Small intestine (tissue), 7 donors: ENCODE results near the gene TMEM186. TPM values are rescaled to one million over a fixed set of nuclear protein-coding genes. Genes with fewer than 3 reads are reported as not detected.

ENCODE experiments used
- DNase-seq, 2 donors: peaks; one replicate each; pipeline versions ENCODE4 v3.0.0 to v3.0.0-alpha.2; 2013
- FAIRE-seq: peaks from 2 replicates; lab custom pipeline; 2012; peaks lifted over from hg19 to GRCh38; lab: Jason Lieb, UNC
- H3K27ac ChIP-seq, 3 donors: one replicate each; pipeline ENCODE4 v1.5.1; 2013; ENCODE audit warnings: low read length in 2 of 3, mild to moderate bottlenecking in 2 of 3, control low read depth in 1 of 3, inconsistent platforms in 1 of 3, low read depth in 1 of 3, moderate library complexity in 1 of 3
- H3K27me3 ChIP-seq, 3 donors: one replicate each; pipeline ENCODE4 v1.6.1; 2013; ENCODE audit warnings: low read length in 3 of 3, inconsistent platforms in 1 of 3; ENCODE audit not compliant: control insufficient read depth in 3 of 3, insufficient read depth in 3 of 3
- H3K36me3 ChIP-seq, 3 donors: one replicate each; pipeline ENCODE4 v1.6.1; 2013; ENCODE audit warnings: low read length in 3 of 3, inconsistent platforms in 1 of 3, low read depth in 1 of 3, mild to moderate bottlenecking in 1 of 3, moderate library complexity in 1 of 3; ENCODE audit not compliant: control insufficient read depth in 3 of 3, insufficient read depth in 2 of 3
- H3K4me1 ChIP-seq, 3 donors: one replicate each; pipeline ENCODE4 v1.6.1; 2013; ENCODE audit warnings: low read length in 2 of 3, inconsistent platforms in 1 of 3, low read depth in 1 of 3, mild to moderate bottlenecking in 1 of 3, moderate library complexity in 1 of 3; ENCODE audit not compliant: control insufficient read depth in 3 of 3, insufficient read depth in 2 of 3
- H3K4me3 ChIP-seq, 3 donors: one replicate each; pipeline ENCODE4 v1.5.1; 2013; ENCODE audit warnings: low read length in 3 of 3, control low read depth in 1 of 3, inconsistent platforms in 1 of 3, low read depth in 1 of 3, mild to moderate bottlenecking in 1 of 3, moderate library complexity in 1 of 3
- H3K9me3 ChIP-seq, 2 donors: one replicate each; pipeline ENCODE4 v1.6.1; 2013; ENCODE audit warnings: low read depth in 1 of 2, low read length in 1 of 2; ENCODE audit not compliant: control insufficient read depth in 2 of 2, insufficient read depth in 1 of 2
- WGBS, 3 donors: extraction: QIAGEN DNeasy Blood & Tissue Kit; methylation state at CpG; one replicate each; pipeline ENCODE4 v1.1.7; 2013; 5-methylcytosine and 5-hydroxymethylcytosine counted together
- polyA plus RNA-seq, 4 donors: library from polyadenylated mRNA; stranded (reverse) in 3 of 4; unstranded in 1 of 4; fragments of 200-250 nt in 3 of 4; fragments of 120-200 nt in 1 of 4; gene quantifications; one replicate each; pipeline versions ENCODE4 v1.2.1 to v1.2.3, GENCODE V29; 2013
- donor health status: healthy with polysubstance abuse.
- donor health status: control.
- donor health status: control.
- donor health status: Bipolar disorder and iron deficiency.
- donor health status: healthy.

The TMEM186 gene
- polyA plus RNA-seq, 4 donors = 8.7 to 21.1 (median 13.0) TPM

GRCh38 chr16:8818504-8819270 lies 21.2 kb upstream of the TMEM186 start:
- 83 to 90% (median 85%) methylated on average over 10 of the region's 10 CpGs for WGBS, 3 donors
- Histone ChIP-seq H3K27me3 (no peaks in the 10 kb centered on the region), H3K36me3 (peaks cover 5 to 58% (median 16%) of the 10 kb centered on the region in 3 donors), H3K27ac (no peak overlapping the region), H3K4me1 (no peaks in the 10 kb centered on the region), H3K9me3 (no peaks in the 10 kb centered on the region), H3K4me3 (no peak overlapping the region)
- FAIRE-seq (no peak), DNase-seq (no peak)

DNA sequence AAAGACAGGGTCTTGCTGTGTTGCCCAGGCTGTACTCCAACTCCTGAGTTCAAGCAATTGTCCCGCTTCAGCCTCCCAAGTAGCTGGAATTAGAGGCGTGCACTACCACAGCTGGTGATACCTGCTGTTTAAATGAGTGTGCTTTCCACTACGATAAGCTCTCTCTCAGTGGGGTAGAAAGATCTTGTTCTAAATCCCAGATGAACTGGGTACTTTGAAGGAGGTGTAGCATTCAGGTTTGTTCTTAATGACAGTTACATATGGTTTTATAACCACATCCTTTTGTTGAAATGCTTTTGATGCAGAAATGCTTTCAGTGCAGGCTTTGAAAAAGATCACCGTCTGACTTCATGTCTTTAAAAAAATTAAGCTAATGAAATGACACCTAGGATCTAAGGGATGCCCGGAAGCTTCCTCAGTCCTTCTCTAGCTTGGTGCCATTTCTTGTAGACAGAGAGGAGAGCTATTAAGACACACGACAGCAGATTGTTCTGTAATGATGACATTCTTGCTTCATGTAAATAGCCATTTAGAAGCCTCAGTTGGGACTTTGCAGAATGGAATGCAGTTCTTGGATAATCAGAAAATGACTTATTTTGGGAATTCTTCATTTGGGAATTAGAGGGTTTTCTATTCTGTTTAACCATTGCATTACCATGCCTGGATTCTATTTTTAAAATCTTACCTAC lies 19.7 kb upstream of the TMEM186 start:
- H3K36me3 ChIP-seq = peaks cover 8 to 72% (median 27%) of the 10 kb centered on the region in 3 donors
- 74 to 80% (median 78%) methylated on average over 6 of the region's 6 CpGs for WGBS, 3 donors
- DNase-seq (no peak), FAIRE-seq (no peak)
- no peaks in the 10 kb centered on the region for H3K27me3 ChIP-seq
- H3K4me3 ChIP-seq = no peak overlapping the region
- no peaks in the 10 kb centered on the region for H3K9me3 ChIP-seq
- H3K27ac ChIP-seq = no peak overlapping the region
- no peaks in the 10 kb centered on the region for H3K4me1 ChIP-seq

DNA sequence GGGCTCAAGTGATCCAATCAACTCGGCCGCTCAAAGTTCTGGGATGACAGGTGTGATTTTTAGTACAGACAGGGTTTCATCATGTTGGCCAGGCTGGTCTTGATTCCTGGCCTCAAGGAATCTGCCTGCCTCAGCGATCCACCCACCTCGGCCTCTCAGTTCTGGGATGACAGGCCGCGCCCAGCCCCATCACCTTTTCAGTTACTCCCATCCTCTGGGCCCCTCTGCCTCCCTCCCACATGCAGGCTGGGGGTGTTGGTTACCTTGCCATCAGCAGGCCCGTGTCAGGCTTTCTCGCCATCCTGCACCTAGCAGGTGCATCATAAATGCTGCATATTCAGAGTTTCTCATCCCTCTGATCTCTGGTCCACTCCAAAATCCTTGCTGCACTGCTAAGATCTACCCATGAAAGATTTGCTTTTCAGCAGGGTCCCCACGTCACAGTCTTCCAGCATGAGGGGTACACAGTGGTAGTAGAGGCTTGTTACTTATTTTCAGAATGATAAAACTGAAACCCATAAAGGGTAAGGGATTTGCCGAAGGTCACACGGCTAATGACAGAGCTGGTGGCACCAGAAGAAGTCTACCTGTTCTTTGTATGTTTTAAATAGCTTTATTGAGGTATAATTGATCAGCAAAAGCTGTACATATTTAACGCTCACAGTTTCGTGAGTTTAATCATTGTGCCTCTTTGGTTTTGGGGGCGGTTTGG lies 16.8 kb upstream of the TMEM186 start:
- Histone ChIP-seq H3K4me1 (no peaks in the 10 kb centered on the region), H3K4me3 (no peak overlapping the region), H3K9me3 (no peaks in the 10 kb centered on the region), H3K27ac (no peak overlapping the region), H3K27me3 (no peaks in the 10 kb centered on the region), H3K36me3 (peaks cover 14 to 61% (median 30%) of the 10 kb centered on the region in 3 donors)
- DNase-seq = no peak
- FAIRE-seq = no peak
- WGBS, 3 donors = 88 to 92% (median 90%) methylated on average over 14 of the region's 14 CpGs

GRCh38 chr16:8812162-8812843 lies 14.9 kb upstream of the TMEM186 start:
- WGBS, 3 donors = 72 to 90% (median 86%) methylated on average over 12 of the region's 12 CpGs
- H3K9me3 ChIP-seq = no peaks in the 10 kb centered on the region
- no peak for FAIRE-seq

DNA sequence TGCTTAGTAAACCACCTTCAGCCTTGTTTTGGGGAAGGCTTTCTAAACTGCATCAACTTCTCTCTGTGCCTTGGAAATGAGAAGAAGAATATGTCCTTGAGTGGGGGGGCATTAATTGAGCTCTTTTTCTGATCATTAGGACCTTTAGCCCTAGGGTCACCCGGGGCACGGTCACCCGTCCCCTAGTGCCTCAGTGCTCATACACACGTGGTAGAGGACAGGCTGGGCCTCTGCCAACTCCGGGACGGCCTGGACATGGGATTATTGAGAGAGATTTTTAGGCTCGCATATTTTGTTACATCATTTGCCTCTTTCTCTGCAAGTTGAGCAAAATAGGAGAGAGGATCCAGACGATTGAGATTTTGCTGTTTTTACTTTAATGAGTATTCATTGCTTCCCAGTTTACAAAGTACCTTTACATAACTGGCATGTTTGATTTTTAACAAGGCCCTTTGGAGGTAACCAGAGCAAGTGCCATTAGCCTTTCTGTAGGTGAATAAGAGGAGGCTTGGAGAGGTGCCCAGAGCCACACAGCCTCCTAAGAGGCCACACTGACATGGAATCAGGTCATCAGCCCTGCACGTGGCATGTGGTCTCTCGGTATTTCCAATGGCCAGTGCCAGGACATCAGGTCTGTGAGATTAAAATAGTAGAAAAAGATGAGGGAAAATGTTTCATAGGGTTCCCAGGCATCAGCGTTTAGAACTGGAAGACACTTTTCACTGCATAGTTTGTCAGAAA lies 11.3 kb upstream of the TMEM186 start:
- FAIRE-seq = no peak
- H3K27ac ChIP-seq = no peak overlapping the region
- H3K9me3 ChIP-seq = no peaks in the 10 kb centered on the region
- H3K36me3 ChIP-seq = peaks cover 18 to 68% (median 57%) of the 10 kb centered on the region in 3 donors
- H3K4me1 ChIP-seq = no peaks in the 10 kb centered on the region
- no peaks in the 10 kb centered on the region for H3K27me3 ChIP-seq
- DNase-seq = no peak
- 75 to 85% (median 79%) methylated on average over 11 of the region's 11 CpGs for WGBS, 3 donors
- no peak overlapping the region for H3K4me3 ChIP-seq

More at GRCh38 chr16:8812162-8812843, 14.9 kb upstream of the TMEM186 start:
- Histone ChIP-seq H3K27me3 (no peaks in the 10 kb centered on the region), H3K4me3 (no peak overlapping the region), H3K36me3 (peaks cover 17 to 65% (median 37%) of the 10 kb centered on the region in 3 donors), H3K4me1 (no peaks in the 10 kb centered on the region), H3K27ac (no peak overlapping the region)
- no peak for DNase-seq

- Histone ChIP-seq H3K4me1 (no peaks in the 10 kb centered on the region), H3K36me3 (peaks cover 21 to 64% (median 53%) of the 10 kb centered on the region in 3 donors), H3K4me3 (no peak overlapping the region), H3K27ac (no peak overlapping the region), H3K27me3 (no peaks in the 10 kb centered on the region), H3K9me3 (no peaks in the 10 kb centered on the region)
- DNase-seq (no peak), FAIRE-seq (no peak)
- WGBS, 3 donors = 88 to 94% (median 94%) methylated on average over 3 of the region's 3 CpGs
These were observed 10.6 kb upstream of the TMEM186 start for GRCh38 chr16:8808009-8808408.

GRCh38 chr16:8807189-8807588 lies 9.8 kb upstream of the TMEM186 start:
- no peaks in the 10 kb centered on the region for H3K27me3 ChIP-seq

More at GRCh38 chr16:8807189-8807588, 9.8 kb upstream of the TMEM186 start:
- FAIRE-seq (no peak), DNase-seq (no peak)
- Histone ChIP-seq H3K9me3 (no peaks in the 10 kb centered on the region), H3K27ac (no peak overlapping the region), H3K4me3 (no peak overlapping the region), H3K4me1 (peaks cover 0 to 2% (median 0%) of the 10 kb centered on the region in 3 donors), H3K36me3 (peaks cover 20 to 64% (median 52%) of the 10 kb centered on the region in 3 donors)
- 95 to 98% (median 96%) methylated on average over 5 of the region's 5 CpGs for WGBS, 3 donors
